ENCODE results near the gene GLE1. TPM values are rescaled to one million over a fixed set of nuclear protein-coding genes. Genes with fewer than 3 reads are reported as not detected.

The GLE1 gene
- total RNA-seq (2014; rRNA removed; shearing (Covaris generic)): 29.3 and 30.6 TPM in 2 replicates

GRCh38 chr9:128504485-128505413 is at the start of gene GLE1:
TSS of gene GLE1 (plus strand) at chr9:128504719. CDS start at chr9:128504806, 87 bp downstream.
- peak; percentile 83 for DNase-seq (ENCODE audit: low read depth)

DNA sequence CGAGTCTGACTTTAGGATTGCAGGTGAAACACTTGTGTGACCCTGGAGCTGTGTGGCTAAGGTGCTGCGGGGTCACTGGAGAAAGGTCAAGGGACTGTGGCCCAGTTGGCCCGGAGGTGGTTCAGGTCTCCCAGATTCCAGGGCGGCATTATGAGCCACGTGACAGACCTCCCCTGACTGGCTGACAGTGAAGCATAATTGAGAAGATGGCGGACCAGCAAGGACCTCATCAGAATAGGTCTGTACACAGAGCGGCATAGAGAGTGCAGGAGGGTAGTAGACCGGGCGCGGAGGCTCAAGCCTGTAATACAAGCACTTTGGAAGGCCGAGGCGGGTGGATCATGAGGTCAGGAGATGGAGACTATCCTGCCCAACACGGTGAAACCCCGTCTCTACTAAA is 49.5 kb upstream of the GLE1 start:
- peak; percentile 24 for DNase-seq (ENCODE audit: low read depth)

- peak; percentile 94 for DNase-seq (ENCODE audit: low read depth)
These were observed 48.5 kb upstream of the GLE1 start, which contains the start of gene ODF2 for GRCh38 chr9:128455849-128456612. TSS of gene ODF2 (plus strand) at chr9:128456006. CDS start at chr9:128456092, 86 bp downstream.

GRCh38 chr9:128456613-128457061 is 47.9 kb upstream of the GLE1 start:
- DNase-seq (ENCODE audit: low read depth): peak; percentile 81

GRCh38 chr9:128457207-128457606 is 47.3 kb upstream of the GLE1 start:
- no peak for DNase-seq (ENCODE audit: low read depth)

DNA sequence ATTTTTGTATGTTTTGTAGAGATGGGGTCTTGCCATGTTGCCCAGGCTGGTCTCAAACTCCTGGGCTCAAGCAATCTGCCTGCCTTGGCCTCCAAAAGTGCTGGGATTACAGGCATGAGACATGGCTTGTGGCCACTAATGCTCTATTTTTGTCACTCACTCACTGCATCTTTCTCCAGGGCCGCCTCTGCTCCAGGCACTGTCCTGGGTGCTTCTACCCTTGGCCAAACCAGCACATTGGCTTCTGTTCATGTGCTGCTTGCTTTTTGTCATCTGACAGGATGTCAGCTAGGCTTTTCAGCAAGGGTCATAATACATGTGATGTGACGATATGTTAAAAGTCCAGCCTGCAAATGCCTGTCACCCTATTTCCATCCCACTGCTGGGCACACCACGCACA is 45.5 kb upstream of the GLE1 start:
- no peak for DNase-seq (ENCODE audit: low read depth)

- DNase-seq (ENCODE audit: low read depth): no peak
These were observed 35.4 kb upstream of the GLE1 start for GRCh38 chr9:128469070-128469469.

GRCh38 chr9:128470560-128470959 is 34.0 kb upstream of the GLE1 start:
- peak; percentile 70 for DNase-seq (ENCODE audit: low read depth)

GRCh38 chr9:128473104-128473503 is 31.4 kb upstream of the GLE1 start:
- no peak for DNase-seq (ENCODE audit: low read depth)

GRCh38 chr9:128475867-128476266 is 28.7 kb upstream of the GLE1 start:
- DNase-seq (ENCODE audit: low read depth): no peak

- no peak for DNase-seq (ENCODE audit: low read depth)
These were observed 25.3 kb upstream of the GLE1 start for GRCh38 chr9:128479262-128479661.

DNA sequence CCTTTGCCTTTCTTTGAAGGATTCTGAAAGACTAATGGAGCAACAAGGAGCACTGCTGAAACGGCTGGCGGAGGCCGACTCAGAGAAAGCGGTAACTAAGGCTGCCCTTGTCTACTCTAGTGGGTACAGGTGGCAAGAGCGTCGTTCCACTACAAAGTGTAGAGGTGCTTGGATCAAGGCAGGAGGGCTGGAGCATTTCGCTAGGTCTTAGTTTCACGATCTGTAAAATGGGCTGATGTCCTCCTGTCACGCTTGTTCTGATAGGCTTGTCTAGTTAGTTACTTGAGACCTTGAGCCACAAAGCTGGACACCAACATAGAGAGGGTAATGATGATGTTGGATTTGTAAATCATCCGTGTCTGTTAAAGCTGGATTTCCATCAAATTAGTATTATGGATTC is 23.0 kb upstream of the GLE1 start:
- no peak for DNase-seq (ENCODE audit: low read depth)

DNA sequence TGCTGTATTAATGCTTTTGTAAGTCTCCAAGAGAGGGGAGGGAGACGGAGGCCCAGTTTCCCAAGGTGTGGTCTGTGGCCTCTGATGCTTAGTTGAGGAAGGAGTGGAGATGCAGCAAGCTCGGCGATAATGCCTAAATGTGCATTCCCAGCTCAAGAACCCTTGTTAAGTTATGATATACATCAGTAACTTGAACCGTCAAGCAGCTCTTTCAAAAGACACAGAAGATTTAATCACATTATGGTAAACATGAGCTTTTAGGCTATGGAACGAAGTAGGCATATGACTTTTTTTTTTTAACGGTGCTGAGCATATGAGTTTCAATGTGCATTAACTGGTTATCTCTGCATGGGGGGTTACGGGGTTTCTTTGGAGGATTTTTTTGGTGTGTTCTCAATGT is 22.3 kb upstream of the GLE1 start:
- DNase-seq (ENCODE audit: low read depth): no peak

DNA sequence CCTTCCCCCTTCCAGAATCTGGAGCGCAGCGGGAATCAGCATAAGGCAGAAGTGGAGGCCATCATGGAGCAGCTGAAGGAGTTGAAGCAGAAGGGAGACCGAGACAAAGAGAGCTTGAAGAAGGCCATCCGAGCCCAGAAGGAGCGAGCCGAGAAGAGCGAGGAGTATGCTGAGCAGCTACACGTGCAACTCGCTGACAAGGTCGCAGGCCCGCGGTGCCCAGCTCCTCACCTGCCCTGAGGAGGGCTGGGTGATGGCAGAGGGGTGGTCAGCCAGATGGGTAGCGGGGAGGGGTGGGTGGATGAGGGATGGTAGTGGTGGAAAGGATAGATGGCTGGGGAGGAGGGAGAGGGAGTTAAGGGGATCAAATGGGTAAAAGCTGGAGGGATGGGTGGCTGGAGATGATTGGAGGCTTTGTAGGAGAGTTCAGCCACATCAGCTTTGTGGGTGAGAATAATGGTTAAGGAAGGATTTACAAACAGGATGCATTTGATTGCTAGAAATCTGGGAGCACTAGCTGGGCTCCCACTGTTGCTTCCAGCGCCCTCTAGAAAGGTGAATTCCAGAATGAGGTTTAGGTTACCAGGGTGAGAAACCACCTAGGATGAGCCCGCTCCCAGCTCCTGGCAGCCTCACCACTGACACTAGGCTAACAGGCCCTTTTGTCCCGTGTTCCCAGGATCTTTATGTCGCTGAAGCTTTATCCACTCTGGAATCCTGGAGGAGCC is 19.7 kb upstream of the GLE1 start:
- no peak for DNase-seq (ENCODE audit: low read depth)

GRCh38 chr9:128485414-128485855 is 19.1 kb upstream of the GLE1 start:
- no peak for DNase-seq (ENCODE audit: low read depth)

DNA sequence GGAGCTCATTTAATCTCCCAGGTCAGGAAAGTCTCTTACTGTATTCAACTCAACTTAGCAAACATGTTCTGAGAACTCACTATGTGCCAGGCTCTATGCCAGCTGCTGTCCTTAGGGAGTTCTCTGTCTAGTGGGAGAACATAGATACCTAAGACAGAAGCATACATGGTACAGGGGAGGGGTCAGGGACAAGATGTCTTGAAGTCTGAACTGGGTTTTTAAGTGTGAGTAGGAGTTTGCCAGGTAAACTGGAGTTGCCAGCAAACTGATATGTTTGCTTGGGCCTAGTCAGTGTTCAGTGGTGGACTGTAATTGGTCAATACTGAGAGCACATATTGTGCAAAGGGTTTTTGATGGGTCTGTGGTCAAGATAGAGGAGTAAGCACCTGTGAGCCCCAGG is 18.3 kb upstream of the GLE1 start:
- DNase-seq (ENCODE audit: low read depth): no peak

- DNase-seq (ENCODE audit: low read depth): no peak
These were observed 11.1 kb upstream of the GLE1 start for GRCh38 chr9:128493424-128493823.

DNA sequence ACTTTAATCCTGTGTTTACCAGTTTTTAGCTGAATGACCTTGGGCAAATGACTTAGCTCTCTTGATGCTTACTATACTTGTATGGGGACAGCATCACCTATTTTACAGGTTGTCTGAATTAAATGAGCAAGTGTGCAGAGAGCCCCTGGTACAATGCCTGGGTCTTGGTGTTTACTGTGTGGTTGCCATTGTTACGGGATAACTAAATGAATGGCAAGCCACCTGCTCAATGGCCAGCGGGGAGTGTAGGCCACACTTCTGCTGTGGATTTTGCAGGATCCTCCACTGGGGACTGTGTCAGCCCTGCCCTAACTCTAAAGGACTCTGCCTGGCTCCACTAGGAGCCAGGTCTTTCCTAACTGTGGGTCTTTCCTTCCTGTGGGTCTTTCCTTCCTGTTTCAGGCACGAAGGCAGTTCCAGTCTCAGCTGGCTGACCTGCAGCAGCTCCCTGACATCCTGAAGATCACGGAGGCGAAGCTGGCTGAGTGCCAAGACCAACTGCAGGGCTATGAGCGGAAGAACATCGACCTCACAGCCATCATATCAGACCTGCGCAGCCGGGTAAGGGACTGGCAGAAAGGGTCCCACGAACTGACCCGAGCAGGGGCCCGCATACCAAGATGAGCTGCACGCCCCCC is 10.3 kb upstream of the GLE1 start:
- no peak for DNase-seq (ENCODE audit: low read depth)

- no peak for DNase-seq (ENCODE audit: low read depth)
These were observed 9.8 kb upstream of the GLE1 start for GRCh38 chr9:128494746-128495129.

DNA sequence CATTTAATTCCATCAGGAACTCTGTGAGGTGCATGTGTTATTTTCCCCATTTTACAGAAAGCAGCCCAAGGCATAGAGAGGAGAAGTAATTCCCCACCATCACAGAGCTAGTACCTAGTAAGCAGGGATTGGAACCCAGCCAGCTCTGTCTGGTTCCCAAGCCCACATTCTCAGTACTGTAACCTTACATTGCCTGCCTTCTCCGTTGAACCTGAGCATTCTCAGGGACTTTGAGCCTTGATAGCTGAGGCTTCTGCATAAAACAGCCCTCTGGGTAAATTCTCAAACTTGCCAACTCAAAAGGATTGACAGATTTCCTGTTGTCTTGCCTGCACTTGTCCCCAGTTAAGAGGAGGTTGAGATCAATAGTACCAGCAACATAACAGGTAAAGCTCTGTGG is 9.2 kb upstream of the GLE1 start:
- no peak for DNase-seq (ENCODE audit: low read depth)

DNA sequence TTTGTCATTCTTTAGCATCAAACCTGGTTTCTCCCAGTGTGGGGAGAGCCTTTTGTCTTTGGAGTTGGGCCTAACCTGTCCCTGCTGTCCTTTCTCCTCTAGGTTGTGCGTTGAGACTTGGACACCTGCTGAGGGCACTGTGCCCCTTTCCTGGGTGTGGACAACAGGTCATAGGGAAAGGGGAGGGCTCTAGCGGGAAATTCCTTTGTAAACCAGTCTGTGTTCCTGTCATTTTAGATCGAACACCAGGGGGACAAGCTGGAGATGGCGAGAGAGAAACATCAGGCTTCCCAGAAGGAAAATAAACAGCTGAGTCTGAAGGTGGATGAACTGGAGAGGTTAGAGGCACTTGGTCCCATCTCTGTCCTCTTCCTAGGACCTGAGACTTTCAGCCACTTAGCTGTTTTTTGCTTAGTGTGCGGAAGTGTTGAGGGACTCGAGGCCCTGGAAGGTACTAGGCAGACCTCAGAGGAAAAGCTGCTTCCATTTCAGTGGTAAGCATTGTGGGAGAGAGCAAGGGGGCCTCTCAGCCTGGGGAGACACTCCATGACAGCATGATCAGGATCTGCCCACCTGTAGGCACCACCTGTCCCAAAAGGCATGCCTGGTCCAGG is 8.6 kb upstream of the GLE1 start:
- DNase-seq (ENCODE audit: low read depth): no peak

All from RPMI7951 (cell line).